Endodermal cell (in vitro differentiated cells): ENCODE results near the gene KIAA0825. TPM values are rescaled to one million over a fixed set of nuclear protein-coding genes. Genes with fewer than 3 reads are reported as not detected.

Experiments used
- DNase-seq: peaks from one replicate; pipeline ENCODE4 v3.0.0-alpha.2; 2017
- H3K27ac ChIP-seq: 2 replicates; pipeline ENCODE4 v1.5.1; 2013; ENCODE audit warnings: mild to moderate bottlenecking, low read depth, low read length, moderate library complexity
- H3K27me3 ChIP-seq: 2 replicates; pipeline ENCODE4 v1.6.1; 2013; ENCODE audit warnings: mild to moderate bottlenecking, low read length, moderate library complexity; ENCODE audit not compliant: insufficient read depth, control insufficient read depth, poor library complexity, severe bottlenecking
- H3K36me3 ChIP-seq: 2 replicates; pipeline ENCODE4 v1.7.0; 2013; ENCODE audit warnings: mild to moderate bottlenecking, low read length, moderate library complexity; ENCODE audit not compliant: control insufficient read depth, insufficient read depth
- H3K4me1 ChIP-seq: one replicate; pipeline ENCODE4 v1.7.0; 2013; ENCODE audit warnings: low read length; ENCODE audit not compliant: control insufficient read depth, insufficient read depth
- H3K4me3 ChIP-seq: 2 replicates; pipeline ENCODE4 v1.5.1; 2013; ENCODE audit warnings: mild to moderate bottlenecking, low read length, moderate library complexity
- H3K9ac ChIP-seq: 2 replicates; pipeline ENCODE4 v1.6.1; 2013; ENCODE audit warnings: mild to moderate bottlenecking, low read length, moderate library complexity; ENCODE audit not compliant: poor library complexity, severe bottlenecking; ENCODE audit errors: extremely low read depth
- H3K9me3 ChIP-seq: 2 replicates; pipeline ENCODE4 v1.6.1; 2013; ENCODE audit warnings: mild to moderate bottlenecking, low read length, moderate library complexity; ENCODE audit not compliant: control insufficient read depth
- H3K27ac Mint-ChIP-seq: 2 replicates; pipeline ENCODE4 v1.8.0; 2020; ENCODE audit warnings: mixed read lengths
- H3K27me3 Mint-ChIP-seq: 2 replicates; pipeline ENCODE4 v1.8.0; 2021; ENCODE audit warnings: mild to moderate bottlenecking, mixed read lengths; ENCODE audit not compliant: insufficient read depth
- H3K36me3 Mint-ChIP-seq: 2 replicates; pipeline ENCODE4 v1.8.0; 2020; ENCODE audit warnings: low read depth, mixed read lengths
- H3K4me1 Mint-ChIP-seq: 2 replicates; pipeline ENCODE4 v1.8.0; 2020; ENCODE audit warnings: mixed read lengths
- H3K4me3 Mint-ChIP-seq: 2 replicates; pipeline ENCODE4 v1.8.0; 2020; ENCODE audit warnings: mild to moderate bottlenecking, moderate library complexity, mixed read lengths
- H3K9me3 Mint-ChIP-seq: 2 replicates; pipeline ENCODE4 v1.8.0; 2020; ENCODE audit warnings: mild to moderate bottlenecking, mixed read lengths
- WGBS, 2 experiments: methylation state at CpG; one replicate each; pipeline versions ENCODE4 v1.1.5 to v1.1.7; 2013; ENCODE audit warnings: missing lambda C conversion rate in 2 of 2, mixed read lengths in 1 of 2; ENCODE audit not compliant: insufficient coverage in 1 of 2, insufficient read length in 1 of 2; 5-methylcytosine and 5-hydroxymethylcytosine counted together
- long read RNA-seq, 4 experiments: library from polyadenylated mRNA in 2 of 4; library from RNA in 1 of 4; library from capped mRNA in 1 of 4; stranded (forward) in 3 of 4; unstranded in 1 of 4; transcript quantifications; one replicate each; pipeline ENCODE4 v2.0.0, GENCODE V29; 2020 to 2021; ENCODE audit warnings: inconsistent platforms in 1 of 4
- polyA plus RNA-seq, 2 experiments: library from polyadenylated mRNA; stranded (reverse); fragments of 50-300 nt; gene quantifications; one replicate each; pipeline ENCODE4 v1.2.3, GENCODE V29; 2013
- total RNA-seq, 2 donors: library from RNA; stranded (reverse); fragmentation: NEBNext Ultra II Directional in 1 of 2; extraction: Animal tissue kit (Norgen Biotek cat#: 25700) in 1 of 2; gene quantifications; 2 replicates in 1 of 2; 3 replicates in 1 of 2; pipeline ENCODE4 v1.2.1, GENCODE V29; 2021
- TF ChIP-seq, protein P1 (sequence below): fragments of 200-600 bp; sonication (generic); conservative IDR thresholded peaks from 2 replicates; pipeline ENCODE4 v1.5.0; 2021; ENCODE audit warnings: antibody characterized with exemption, mild to moderate bottlenecking

KIAA0825 gene, protein sequence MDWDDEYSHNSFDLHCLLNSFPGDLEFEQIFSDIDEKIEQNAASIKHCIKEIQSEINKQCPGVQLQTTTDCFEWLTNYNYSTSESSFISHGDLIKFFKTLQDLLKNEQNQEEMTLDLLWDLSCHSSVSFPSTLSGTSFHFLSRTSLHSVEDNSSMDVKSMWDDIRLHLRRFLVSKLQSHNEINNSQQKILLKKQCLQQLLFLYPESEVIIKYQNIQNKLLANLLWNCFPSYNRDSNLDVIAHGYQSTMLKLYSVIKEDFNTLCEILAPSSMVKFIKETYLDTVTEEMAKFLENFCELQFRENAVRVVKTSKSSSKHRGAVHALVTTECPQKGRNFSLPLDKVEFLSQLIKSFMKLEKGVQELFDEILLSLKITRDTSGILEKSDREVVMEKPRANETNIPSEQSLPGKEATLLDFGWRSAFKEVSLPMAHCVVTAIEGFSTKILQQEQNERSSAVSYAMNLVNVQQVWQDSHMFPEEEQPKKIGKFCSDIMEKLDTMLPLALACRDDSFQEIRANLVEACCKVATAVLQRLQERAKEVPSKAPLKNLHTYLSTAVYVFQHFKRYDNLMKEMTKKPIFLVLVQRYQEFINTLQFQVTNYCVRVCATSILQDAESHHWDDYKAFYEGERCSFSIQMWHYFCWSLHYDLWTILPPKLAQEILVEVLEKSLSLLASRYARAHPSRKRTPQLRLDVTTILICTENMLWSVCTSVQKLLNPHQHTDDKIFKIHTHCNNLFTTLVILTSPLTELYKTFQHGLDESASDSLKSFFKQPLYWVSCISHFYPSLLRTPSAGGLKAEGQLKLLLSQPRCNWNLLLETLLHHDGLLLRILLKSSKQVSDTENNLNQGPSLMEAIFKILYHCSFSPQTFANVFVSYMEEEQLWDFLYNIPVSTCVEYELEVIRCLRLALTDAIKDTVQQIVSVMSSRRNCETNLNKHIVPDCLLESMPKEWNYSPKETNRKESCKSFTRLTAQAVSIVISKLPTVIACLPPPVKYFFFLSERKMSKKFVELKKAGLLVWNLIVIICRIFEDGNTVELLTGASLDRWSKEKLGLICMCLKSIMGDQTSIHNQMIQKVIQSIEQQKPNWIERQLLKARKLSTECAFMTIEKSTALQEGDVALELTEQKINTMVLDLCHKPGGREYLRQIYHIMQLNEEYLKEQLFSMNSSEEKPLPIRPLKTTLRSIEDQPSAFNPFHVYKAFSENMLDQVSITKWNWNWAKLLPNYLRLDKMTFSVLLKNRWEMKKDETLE (N-terminal part only)
- total RNA-seq = 1 to 10 TPM; 2.6 to 3.1 TPM
- 2.3 TPM for polyA plus RNA-seq (2013, experiment 1 of 2)
- polyA plus RNA-seq (2013, experiment 2 of 2) = 2.1 TPM
- long read RNA-seq, experiment 1, partial matches to known transcripts = 0 of 1 reads
- long read RNA-seq, experiment 1, other reads (novel, unspliced or antisense) = 1 of 1 reads
- long read RNA-seq, experiment 2, partial matches to known transcripts = 0 of 10 reads
- long read RNA-seq, experiment 2, other reads (novel, unspliced or antisense) = 10 of 10 reads
- long read RNA-seq, experiment 3, partial matches to known transcripts = 1 of 16 reads
- long read RNA-seq, experiment 3, other reads (novel, unspliced or antisense) = 11 of 16 reads
- long read RNA-seq, experiment 4, partial matches to known transcripts = 2 of 9 reads
- long read RNA-seq, experiment 4, other reads (novel, unspliced or antisense) = 3 of 9 reads

DNA sequence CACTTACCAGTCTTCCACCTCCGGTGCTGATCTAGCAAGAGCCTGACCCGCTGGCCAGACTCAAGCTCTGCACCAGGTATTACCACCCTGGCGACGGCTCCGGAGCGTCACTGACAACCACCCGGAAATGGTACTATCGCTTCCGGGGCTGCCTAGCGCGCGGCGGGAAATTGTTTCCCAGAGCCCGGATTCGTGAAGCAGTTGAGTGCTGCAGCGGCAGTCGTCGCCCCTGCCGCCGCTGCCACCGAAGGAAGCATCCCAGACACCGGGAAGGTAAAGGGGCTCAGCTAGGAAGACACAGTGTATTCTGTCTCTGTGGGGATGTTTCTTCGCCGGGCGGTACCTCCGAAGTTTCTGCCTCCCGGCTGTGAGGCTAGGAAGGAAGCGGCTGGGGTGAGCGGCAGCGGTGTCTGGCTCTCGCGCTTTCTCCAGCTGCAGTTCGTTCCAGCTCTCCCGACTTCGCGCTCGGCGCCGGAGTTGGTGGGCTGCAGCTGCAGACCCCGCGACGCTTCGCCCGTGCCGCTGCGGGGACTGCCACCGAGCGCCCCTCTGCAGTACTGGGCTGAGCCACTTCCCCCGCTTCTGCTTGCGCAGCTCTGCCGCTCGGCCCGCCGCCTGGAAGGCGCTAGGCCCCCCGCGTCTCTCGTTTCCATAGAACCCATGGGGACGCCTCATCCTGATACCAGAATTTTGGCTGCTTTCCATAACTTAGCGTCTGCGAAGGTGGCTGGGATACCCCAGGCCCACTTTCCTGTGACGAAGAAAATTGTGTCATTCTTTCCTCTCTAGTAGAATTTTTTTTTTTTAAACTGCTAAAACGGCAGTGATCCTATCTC is at the start of gene KIAA0825, which contains the start of gene SLF1:
Gene KIAA0825, minus strand, starts transcription at position 112 of the 836 bp plus-strand sequence. CDS start 81,478 bp downstream, outside the sequence.
Gene SLF1, plus strand, starts transcription at position 177 of the 836 bp plus-strand sequence. CDS start 10,142 bp downstream, outside the sequence.
- Histone ChIP-seq H3K9me3 (no peaks in the 10 kb centered on the region), H3K27ac (peak within 1 kb of the TSS; percentile 85), H3K27me3 (no peaks in the 10 kb centered on the region), H3K4me1 (no peaks in the 10 kb centered on the region), H3K9ac (peak within 1 kb of the TSS; percentile 80), H3K36me3 (no peaks in the 10 kb centered on the region), H3K4me3 (peak within 1 kb of the TSS; percentile 98)
- peak; percentile 98 for DNase-seq
- Mint-ChIP-seq H3K36me3 (no peaks in the 10 kb centered on the region), H3K4me3 (peak within 1 kb of the TSS; percentile 84), H3K9me3 (no peaks in the 10 kb centered on the region), H3K27me3 (no peaks in the 10 kb centered on the region), H3K4me1 (peaks cover 22% of the 10 kb centered on the region), H3K27ac (peak within 1 kb of the TSS; percentile 94)
- WGBS, 2 experiments = 0% methylated on average over 27 to 63 of the region's 63 CpGs
- TF ChIP-seq, protein P1, sequence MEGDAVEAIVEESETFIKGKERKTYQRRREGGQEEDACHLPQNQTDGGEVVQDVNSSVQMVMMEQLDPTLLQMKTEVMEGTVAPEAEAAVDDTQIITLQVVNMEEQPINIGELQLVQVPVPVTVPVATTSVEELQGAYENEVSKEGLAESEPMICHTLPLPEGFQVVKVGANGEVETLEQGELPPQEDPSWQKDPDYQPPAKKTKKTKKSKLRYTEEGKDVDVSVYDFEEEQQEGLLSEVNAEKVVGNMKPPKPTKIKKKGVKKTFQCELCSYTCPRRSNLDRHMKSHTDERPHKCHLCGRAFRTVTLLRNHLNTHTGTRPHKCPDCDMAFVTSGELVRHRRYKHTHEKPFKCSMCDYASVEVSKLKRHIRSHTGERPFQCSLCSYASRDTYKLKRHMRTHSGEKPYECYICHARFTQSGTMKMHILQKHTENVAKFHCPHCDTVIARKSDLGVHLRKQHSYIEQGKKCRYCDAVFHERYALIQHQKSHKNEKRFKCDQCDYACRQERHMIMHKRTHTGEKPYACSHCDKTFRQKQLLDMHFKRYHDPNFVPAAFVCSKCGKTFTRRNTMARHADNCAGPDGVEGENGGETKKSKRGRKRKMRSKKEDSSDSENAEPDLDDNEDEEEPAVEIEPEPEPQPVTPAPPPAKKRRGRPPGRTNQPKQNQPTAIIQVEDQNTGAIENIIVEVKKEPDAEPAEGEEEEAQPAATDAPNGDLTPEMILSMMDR = no peak

DNA sequence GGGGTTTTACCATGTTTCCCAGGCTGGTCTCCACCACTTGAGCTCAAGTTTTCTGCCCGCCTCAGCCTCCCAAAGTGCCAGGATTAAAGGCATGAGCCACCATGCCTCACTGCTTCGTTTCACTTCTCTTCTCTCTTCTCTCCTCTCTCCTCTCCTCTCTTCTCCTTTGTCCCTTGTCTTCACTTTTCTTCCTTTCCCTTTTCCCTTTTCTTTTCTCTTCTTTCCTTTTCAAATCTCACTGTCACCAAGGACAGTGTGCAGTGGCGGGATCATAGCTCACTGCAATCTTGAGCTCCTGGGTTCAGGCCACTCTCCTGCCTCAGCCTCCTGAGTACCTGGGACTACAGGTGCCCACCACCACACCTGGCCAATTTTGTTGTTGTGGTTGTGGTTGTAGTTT is 49.5 kb upstream of the KIAA0825 start:
- no peak overlapping the region for H3K9ac ChIP-seq
- H3K27ac ChIP-seq = no peak overlapping the region
- no peaks in the 10 kb centered on the region for H3K9me3 ChIP-seq
- no peak overlapping the region for H3K27ac Mint-ChIP-seq
- no peak overlapping the region for H3K4me3 ChIP-seq
- no peaks in the 10 kb centered on the region for H3K27me3 ChIP-seq
- DNase-seq = no peak
- no peaks in the 10 kb centered on the region for H3K4me1 ChIP-seq
- H3K9me3 Mint-ChIP-seq = no peaks in the 10 kb centered on the region
- TF ChIP-seq, protein P1 = no peak
- peaks cover 67% of the 10 kb centered on the region for H3K36me3 ChIP-seq
- WGBS, 2 experiments = 63 to 74% methylated on average over 2 to 3 of the region's 3 CpGs
- no peaks in the 10 kb centered on the region for H3K4me1 Mint-ChIP-seq
- H3K4me3 Mint-ChIP-seq = no peak overlapping the region
- no peaks in the 10 kb centered on the region for H3K27me3 Mint-ChIP-seq
- peaks cover 25% of the 10 kb centered on the region for H3K36me3 Mint-ChIP-seq
